K562 (cell line): ENCODE measurements around the gene SAT2. TPM values are rescaled to one million over a fixed set of nuclear protein-coding genes. Genes with fewer than 3 reads are reported as not detected.

Source experiments
- BCL6 ChIP-seq: fragments of 250-450 bp; sonication (Bioruptor Pico); IDR thresholded peaks from 2 replicates; pipeline ENCODE4 v1.4.0; 2020
- MXI1 ChIP-seq: IDR thresholded peaks from 2 replicates; pipeline ENCODE4 v1.6.1; 2011; ENCODE audit warnings: low read depth, mild to moderate bottlenecking, improper control_type of control experiment, low read length
- NR2C1 ChIP-seq, 2 experiments: fragments of 450-650 bp; IDR thresholded peaks; 2 replicates each; pipeline ENCODE4 v1.6.1; 2017; ENCODE audit warnings: mild to moderate bottlenecking in 2 of 2, antibody characterized with exemption in 1 of 2, inconsistent platforms in 1 of 2, missing compliant biosample characterization in 1 of 2, missing genetic modification characterization in 1 of 2
- PHTF2 ChIP-seq: fragments of 250-450 bp; sonication (Bioruptor Pico); IDR thresholded peaks from 2 replicates; pipeline ENCODE4 v1.5.0; 2021; ENCODE audit warnings: mild to moderate bottlenecking
- POLR2G ChIP-seq: fragments of 200-400 bp; formaldehyde crosslinking; IDR thresholded peaks from 2 replicates; pipeline ENCODE4 v1.6.1; 2017; ENCODE audit warnings: low read depth, mild to moderate bottlenecking, antibody characterized with exemption, low read length, moderate library complexity
- SNIP1 ChIP-seq: fragments of 450-650 bp; IDR thresholded peaks from 2 replicates; pipeline ENCODE4 v1.7.1; 2017; ENCODE audit warnings: low read depth, mild to moderate bottlenecking
- TAL1 ChIP-seq: fragments of 450-650 bp; IDR thresholded peaks from 2 replicates; pipeline ENCODE4 v1.6.1; 2016; ENCODE audit warnings: mild to moderate bottlenecking
- TEAD2 ChIP-seq: fragments of 450-650 bp; IDR thresholded peaks from 2 replicates; pipeline ENCODE4 v1.6.1; 2016; ENCODE audit warnings: missing genetic modification characterization, control low read depth, missing compliant biosample characterization
- ZBTB26 ChIP-seq: fragments of 450-650 bp; formaldehyde crosslinking; IDR thresholded peaks from 2 replicates; pipeline ENCODE4 v1.4.0; 2022; ENCODE audit warnings: missing genetic modification characterization
- ZBTB7A ChIP-seq: IDR thresholded peaks from 2 replicates; pipeline ENCODE4 v1.6.1; 2011; ENCODE audit warnings: low read depth, mild to moderate bottlenecking, low read length, moderate library complexity, borderline replicate concordance; ENCODE audit not compliant: control insufficient read depth
- ZFPM2 ChIP-seq: fragments of 250-450 bp; sonication (Bioruptor Pico); IDR thresholded peaks from 2 replicates; pipeline ENCODE4 v1.5.1; 2022; ENCODE audit warnings: mild to moderate bottlenecking
- ZNF384 ChIP-seq: IDR thresholded peaks from 2 replicates; pipeline ENCODE4 v1.6.1; 2012; ENCODE audit warnings: low read depth, low read length, improper control_type of control experiment
- ZNF444 ChIP-seq: fragments of 250-450 bp; sonication (Bioruptor Pico); IDR thresholded peaks from 2 replicates; pipeline ENCODE4 v1.4.0; 2020; ENCODE audit warnings: mild to moderate bottlenecking, moderate library complexity
- polyA plus RNA-seq, 8 experiments: library from polyadenylated mRNA; depleted of rRNA in 4 of 8; stranded (reverse) in 5 of 8; unstranded in 3 of 8; fragments of >200 nt; fragmentation: Nextera tagmentation in 2 of 8; fragmentation: Illumina TruSeq in 1 of 8; extraction: Ambion mirVana in 2 of 8; extraction: Trizol in 1 of 8; gene quantifications; 2 replicates each; pipeline versions ENCODE4 v1.2.1 to v1.2.3, GENCODE V29; 2011 to 2014; ENCODE audit warnings: inconsistent platforms in 1 of 8, missing spikeins in 1 of 8
- total RNA-seq, 7 experiments: library from RNA; depleted of rRNA in 6 of 7; stranded (reverse); fragments of >200 nt in 6 of 7; fragmentation: Illumina TruSeq in 2 of 7; extraction: Trizol in 2 of 7; gene quantifications; 2 replicates each; pipeline versions ENCODE4 v1.2.1 to v1.2.3, GENCODE V29; 2011 to 2021; ENCODE audit warnings: low replicate concordance in 1 of 7
- TF ChIP-seq, protein P1 (sequence below): IDR thresholded peaks from 2 replicates; pipeline ENCODE4 v1.6.1; 2012; ENCODE audit warnings: low read depth, low read length, improper control_type of control experiment, borderline replicate concordance
- TF ChIP-seq, protein P2 (sequence below): fragments of 450-650 bp; IDR thresholded peaks from one replicate; pipeline ENCODE4 v1.6.1; 2018; ENCODE audit warnings: mild to moderate bottlenecking, moderate library complexity; ENCODE audit not compliant: partially characterized antibody
- TF ChIP-seq, protein P3 (sequence below), 3 experiments: IDR thresholded peaks in 2 of 3; conservative IDR thresholded peaks in 1 of 3; 2 replicates each; pipeline ENCODE4 v1.5.1; 2011 to 2012; ENCODE audit warnings: low read length in 3 of 3, mild to moderate bottlenecking in 3 of 3, control low read depth in 2 of 3, improper control_type of control experiment in 1 of 3, inconsistent platforms in 1 of 3, low read depth in 1 of 3, mixed read lengths in 1 of 3, moderate library complexity in 1 of 3; ENCODE audit not compliant: insufficient read depth in 2 of 3

SAT2 gene
- total and polyA plus RNA-seq, 9 of the 15 experiments (the other 6 are each of a cell fraction or from before 2014, with no cell fraction given) = 2.0 to 8.0 (median 5.3) TPM

DNA sequence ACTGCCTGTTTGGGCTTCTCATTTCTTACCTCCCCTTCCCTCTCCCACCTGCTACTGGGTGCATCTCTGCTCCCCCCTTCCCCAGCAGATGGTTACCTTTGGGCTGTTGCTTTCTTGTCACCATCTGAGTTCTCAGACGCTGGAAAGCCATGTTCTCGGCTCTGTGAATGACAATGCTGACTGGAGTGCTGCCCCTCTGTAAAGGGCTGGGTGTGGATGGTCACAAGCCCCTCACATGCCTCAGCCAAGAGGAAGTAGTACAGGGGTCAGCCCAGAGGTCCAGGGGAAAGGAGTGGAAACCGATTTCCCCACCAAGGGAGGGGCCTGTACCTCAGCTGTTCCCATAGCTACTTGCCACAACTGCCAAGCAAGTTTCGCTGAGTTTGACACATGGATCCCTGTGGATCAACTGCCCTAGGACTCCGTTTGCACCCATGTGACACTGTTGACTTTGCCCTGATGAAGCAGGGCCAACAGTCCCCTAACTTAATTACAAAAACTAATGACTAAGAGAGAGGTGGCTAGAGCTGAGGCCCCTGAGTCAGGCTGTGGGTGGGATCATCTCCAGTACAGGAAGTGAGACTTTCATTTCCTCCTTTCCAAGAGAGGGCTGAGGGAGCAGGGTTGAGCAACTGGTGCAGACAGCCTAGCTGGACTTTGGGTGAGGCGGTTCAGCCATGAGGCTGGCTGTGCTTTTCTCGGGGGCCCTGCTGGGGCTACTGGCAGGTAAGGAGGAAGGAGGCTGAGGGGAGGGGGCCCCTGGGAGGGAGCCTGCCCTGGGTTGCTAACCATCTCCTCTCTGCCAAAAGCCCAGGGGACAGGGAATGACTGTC, 48.4 kb downstream of the SAT2 start, which contains the start of gene CD68 (continued):
- TF ChIP-seq ZBTB26 (CRISPR knock-in tag) (no peak), NR2C1 (IDR thresholded peaks at IDR 0.05) (no peak), NR2C1 (tag; IDR thresholded peaks at IDR 0.05) (no peak), PHTF2 (CRISPR knock-in tag) (0 out of 2 replicates have a peak, but pooled peaks have one; percentile 21), TAL1 (no peak), ZNF444 (no peak), TEAD2 (tag) (no peak), MXI1 (peak; percentile 88), POLR2G (peak; percentile 84), ZBTB7A (no peak; the same call in 1 of the 2 replicates), ZNF384 (no peak), ZFPM2 (peak; percentile 57; the same call in 1 of the 2 replicates), BCL6 (CRISPR knock-in tag) (no peak), SNIP1 (no peak)
- TF ChIP-seq, protein P1, sequence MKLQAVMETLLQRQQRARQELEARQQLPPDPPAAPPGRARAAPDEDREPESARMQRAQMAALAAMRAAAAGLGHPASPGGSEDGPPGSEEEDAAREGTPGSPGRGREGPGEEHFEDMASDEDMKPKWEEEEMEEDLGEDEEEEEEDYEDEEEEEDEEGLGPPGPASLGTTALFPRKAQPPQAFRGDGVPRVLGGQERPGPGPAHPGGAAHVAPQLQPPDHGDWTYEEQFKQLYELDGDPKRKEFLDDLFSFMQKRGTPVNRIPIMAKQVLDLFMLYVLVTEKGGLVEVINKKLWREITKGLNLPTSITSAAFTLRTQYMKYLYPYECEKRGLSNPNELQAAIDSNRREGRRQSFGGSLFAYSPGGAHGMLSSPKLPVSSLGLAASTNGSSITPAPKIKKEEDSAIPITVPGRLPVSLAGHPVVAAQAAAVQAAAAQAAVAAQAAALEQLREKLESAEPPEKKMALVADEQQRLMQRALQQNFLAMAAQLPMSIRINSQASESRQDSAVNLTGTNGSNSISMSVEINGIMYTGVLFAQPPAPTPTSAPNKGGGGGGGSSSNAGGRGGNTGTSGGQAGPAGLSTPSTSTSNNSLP = no peak
- TF ChIP-seq, protein P2, sequence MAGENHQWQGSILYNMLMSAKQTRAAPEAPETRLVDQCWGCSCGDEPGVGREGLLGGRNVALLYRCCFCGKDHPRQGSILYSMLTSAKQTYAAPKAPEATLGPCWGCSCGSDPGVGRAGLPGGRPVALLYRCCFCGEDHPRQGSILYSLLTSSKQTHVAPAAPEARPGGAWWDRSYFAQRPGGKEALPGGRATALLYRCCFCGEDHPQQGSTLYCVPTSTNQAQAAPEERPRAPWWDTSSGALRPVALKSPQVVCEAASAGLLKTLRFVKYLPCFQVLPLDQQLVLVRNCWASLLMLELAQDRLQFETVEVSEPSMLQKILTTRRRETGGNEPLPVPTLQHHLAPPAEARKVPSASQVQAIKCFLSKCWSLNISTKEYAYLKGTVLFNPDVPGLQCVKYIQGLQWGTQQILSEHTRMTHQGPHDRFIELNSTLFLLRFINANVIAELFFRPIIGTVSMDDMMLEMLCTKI = no peak
- TF ChIP-seq, protein P3, sequence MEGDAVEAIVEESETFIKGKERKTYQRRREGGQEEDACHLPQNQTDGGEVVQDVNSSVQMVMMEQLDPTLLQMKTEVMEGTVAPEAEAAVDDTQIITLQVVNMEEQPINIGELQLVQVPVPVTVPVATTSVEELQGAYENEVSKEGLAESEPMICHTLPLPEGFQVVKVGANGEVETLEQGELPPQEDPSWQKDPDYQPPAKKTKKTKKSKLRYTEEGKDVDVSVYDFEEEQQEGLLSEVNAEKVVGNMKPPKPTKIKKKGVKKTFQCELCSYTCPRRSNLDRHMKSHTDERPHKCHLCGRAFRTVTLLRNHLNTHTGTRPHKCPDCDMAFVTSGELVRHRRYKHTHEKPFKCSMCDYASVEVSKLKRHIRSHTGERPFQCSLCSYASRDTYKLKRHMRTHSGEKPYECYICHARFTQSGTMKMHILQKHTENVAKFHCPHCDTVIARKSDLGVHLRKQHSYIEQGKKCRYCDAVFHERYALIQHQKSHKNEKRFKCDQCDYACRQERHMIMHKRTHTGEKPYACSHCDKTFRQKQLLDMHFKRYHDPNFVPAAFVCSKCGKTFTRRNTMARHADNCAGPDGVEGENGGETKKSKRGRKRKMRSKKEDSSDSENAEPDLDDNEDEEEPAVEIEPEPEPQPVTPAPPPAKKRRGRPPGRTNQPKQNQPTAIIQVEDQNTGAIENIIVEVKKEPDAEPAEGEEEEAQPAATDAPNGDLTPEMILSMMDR (IDR thresholded peaks at IDR 0.05 in 2 of 3, conservative IDR thresholded peaks at IDR 0.05 in 1 of 3; ENCODE audit: insufficient read depth in 2 of 3, low read depth in 1 of 3, low read length in 3 of 3) = no peak
